Right lobe of liver (tissue), 4 donors: ENCODE results near the gene CNOT8.

Source experiments
- CTCF ChIP-seq, 4 donors: fragments of 200-600 bp in 3 of 4; fragments of 450-650 bp in 1 of 4; IDR thresholded peaks; one replicate each; pipeline versions ENCODE4 v1.5.1 to v1.8.0; 2016 to 2022; ENCODE audit warnings: antibody characterized with exemption in 4 of 4, mild to moderate bottlenecking in 2 of 4
- POLR2A ChIP-seq: fragments of 450-650 bp; IDR thresholded peaks from one replicate; pipeline ENCODE4 v1.6.1; 2017; ENCODE audit warnings: antibody characterized with exemption, mild to moderate bottlenecking
- donor health status: DM: no; HTN: no; CAD: no.
- donor health status: DM: no; HTN: no; CAD: no.
- donor health status: DM: no; HTN: yes; CAD: no.

- TF ChIP-seq CTCF (IDR thresholded peaks at IDR 0.05) = no peak
- no peak for TF ChIP-seq POLR2A
Observed at GRCh38 chr5:154813158-154813557, 45.3 kb upstream of the CNOT8 start.
